Adipocyte (in vitro differentiated cells): ENCODE data around the gene MBD3L3.
"Not testable (repeated sequence)": the region's sequence is repeated elsewhere in the genome, so short reads cannot be mapped to it uniquely, and the experiment has no call there.

ENCODE experiments used
- DNase-seq: peaks from one replicate; pipeline ENCODE4 v3.0.0-alpha.2; 2015; ENCODE audit warnings: low read depth
- H3K27me3 ChIP-seq: replicated peaks from 2 replicates; pipeline ENCODE4 v1.7.0; 2013; ENCODE audit warnings: mild to moderate bottlenecking, low read length, moderate library complexity; ENCODE audit not compliant: control insufficient read depth, insufficient read depth
- H3K36me3 ChIP-seq: 2 replicates; pipeline ENCODE4 v1.7.0; 2013; ENCODE audit warnings: low read length, mild to moderate bottlenecking, moderate library complexity; ENCODE audit not compliant: control insufficient read depth, insufficient read depth, severe bottlenecking
- H3K4me1 ChIP-seq: 2 replicates; pipeline ENCODE4 v1.7.0; 2013; ENCODE audit warnings: mild to moderate bottlenecking, low read length, moderate library complexity; ENCODE audit not compliant: control insufficient read depth, insufficient read depth
- H3K4me3 ChIP-seq: 2 replicates; pipeline ENCODE4 v1.7.0; 2013; ENCODE audit warnings: mild to moderate bottlenecking, low read length, moderate library complexity
- H3K9ac ChIP-seq: 2 replicates; pipeline ENCODE4 v1.7.0; 2013; ENCODE audit warnings: mild to moderate bottlenecking, low read length, moderate library complexity
- H3K9me3 ChIP-seq: 2 replicates; pipeline ENCODE4 v1.7.0; 2013; ENCODE audit warnings: mild to moderate bottlenecking, low read length, moderate library complexity; ENCODE audit not compliant: control insufficient read depth

Gene MBD3L3

GRCh38 chr19:7056371-7056770 lies 2.1 kb downstream of the MBD3L3 start:
- H3K27me3 ChIP-seq = not testable (repeated sequence)

GRCh38 chr19:7055679-7056078 lies 2.8 kb downstream of the MBD3L3 start:
- DNase-seq, H3K9ac ChIP-seq, H3K27me3 ChIP-seq, H3K4me1 ChIP-seq, H3K9me3 ChIP-seq, H3K4me3 ChIP-seq, H3K36me3 ChIP-seq: not testable (repeated sequence)

More at GRCh38 chr19:7056371-7056770, 2.1 kb downstream of the MBD3L3 start:
- not testable (repeated sequence) for H3K36me3 ChIP-seq, DNase-seq, H3K4me1 ChIP-seq, H3K9ac ChIP-seq, H3K4me3 ChIP-seq, H3K9me3 ChIP-seq

- not testable (repeated sequence) for H3K27me3 ChIP-seq, H3K9ac ChIP-seq, H3K4me1 ChIP-seq, DNase-seq, H3K36me3 ChIP-seq, H3K4me3 ChIP-seq, H3K9me3 ChIP-seq
Observed at GRCh38 chr19:7054635-7055368, 3.7 kb downstream of the MBD3L3 start.

GRCh38 chr19:7052896-7053295 lies 5.6 kb downstream of the MBD3L3 start:
- H3K9ac ChIP-seq, H3K36me3 ChIP-seq, H3K27me3 ChIP-seq, H3K4me1 ChIP-seq, H3K9me3 ChIP-seq, H3K4me3 ChIP-seq, DNase-seq: not testable (repeated sequence)

- not testable (repeated sequence) for H3K4me3 ChIP-seq, H3K9me3 ChIP-seq, H3K9ac ChIP-seq, DNase-seq, H3K36me3 ChIP-seq, H3K27me3 ChIP-seq, H3K4me1 ChIP-seq
Observed at GRCh38 chr19:7051421-7051820, 7.1 kb downstream of the MBD3L3 start.

GRCh38 chr19:7049021-7049420 lies 9.5 kb downstream of the MBD3L3 start, which contains the start of gene MBD3L2:
Gene MBD3L2 (plus strand): TSS chr19:7049321. CDS start chr19:7049374, 53 bp downstream.
- not testable (repeated sequence) for H3K9me3 ChIP-seq, H3K27me3 ChIP-seq, H3K36me3 ChIP-seq, H3K4me1 ChIP-seq, H3K4me3 ChIP-seq, H3K9ac ChIP-seq, DNase-seq

GRCh38 chr19:7041563-7041962 lies 16.9 kb downstream of the MBD3L3 start:
- H3K4me1 ChIP-seq, H3K27me3 ChIP-seq, H3K36me3 ChIP-seq, DNase-seq, H3K9me3 ChIP-seq, H3K4me3 ChIP-seq, H3K9ac ChIP-seq: not testable (repeated sequence)

- not testable (repeated sequence) for H3K4me1 ChIP-seq, H3K9me3 ChIP-seq, H3K27me3 ChIP-seq, H3K9ac ChIP-seq, H3K36me3 ChIP-seq, DNase-seq, H3K4me3 ChIP-seq
Observed at GRCh38 chr19:7040079-7040478, 18.4 kb downstream of the MBD3L3 start, which contains the start of gene MBD3L4. Gene MBD3L4 (minus strand): TSS chr19:7040179. CDS start chr19:7040144, 35 bp downstream.

- H3K4me1 ChIP-seq, H3K36me3 ChIP-seq, H3K4me3 ChIP-seq, H3K27me3 ChIP-seq, H3K9ac ChIP-seq, DNase-seq, H3K9me3 ChIP-seq: not testable (repeated sequence)
Observed at GRCh38 chr19:7030278-7030677, 28.2 kb downstream of the MBD3L3 start, which contains the start of gene MBD3L5. Gene MBD3L5 (plus strand): TSS chr19:7030578. CDS start chr19:7030612, 34 bp downstream.

- H3K4me3 ChIP-seq, H3K36me3 ChIP-seq, DNase-seq, H3K9ac ChIP-seq, H3K27me3 ChIP-seq, H3K9me3 ChIP-seq, H3K4me1 ChIP-seq: not testable (repeated sequence)
Observed at GRCh38 chr19:7028790-7029189, 29.7 kb downstream of the MBD3L3 start.

- not testable (repeated sequence) for H3K4me1 ChIP-seq, H3K9ac ChIP-seq, H3K4me3 ChIP-seq, H3K9me3 ChIP-seq, H3K27me3 ChIP-seq, H3K36me3 ChIP-seq, DNase-seq
Observed at GRCh38 chr19:7021331-7021730, 37.1 kb downstream of the MBD3L3 start, which contains the start of gene MBD3L2B. Gene MBD3L2B (minus strand): TSS chr19:7021431. CDS start chr19:7021397, 34 bp downstream.

GRCh38 chr19:7018828-7019227 lies 39.6 kb downstream of the MBD3L3 start:
- Histone ChIP-seq H3K4me1 (no peaks in the 10 kb centered on the region), H3K27me3 (no peaks in the 10 kb centered on the region), H3K9me3 (no peaks in the 10 kb centered on the region), H3K36me3 (no peaks in the 10 kb centered on the region), H3K4me3 (no peak overlapping the region), H3K9ac (no peak overlapping the region)
- no peak for DNase-seq
